ENCODE data around the gene DSE. TPM values are rescaled to one million over a fixed set of nuclear protein-coding genes. Genes with fewer than 3 reads are reported as not detected.
A peak's percentile ranks its signal among the peaks of the same experiment; 100 is the strongest.

The DSE gene
- total RNA-seq, 4 donors from 2014 or later, result 27.8 to 42.1 (median 31.5) TPM

DNA sequence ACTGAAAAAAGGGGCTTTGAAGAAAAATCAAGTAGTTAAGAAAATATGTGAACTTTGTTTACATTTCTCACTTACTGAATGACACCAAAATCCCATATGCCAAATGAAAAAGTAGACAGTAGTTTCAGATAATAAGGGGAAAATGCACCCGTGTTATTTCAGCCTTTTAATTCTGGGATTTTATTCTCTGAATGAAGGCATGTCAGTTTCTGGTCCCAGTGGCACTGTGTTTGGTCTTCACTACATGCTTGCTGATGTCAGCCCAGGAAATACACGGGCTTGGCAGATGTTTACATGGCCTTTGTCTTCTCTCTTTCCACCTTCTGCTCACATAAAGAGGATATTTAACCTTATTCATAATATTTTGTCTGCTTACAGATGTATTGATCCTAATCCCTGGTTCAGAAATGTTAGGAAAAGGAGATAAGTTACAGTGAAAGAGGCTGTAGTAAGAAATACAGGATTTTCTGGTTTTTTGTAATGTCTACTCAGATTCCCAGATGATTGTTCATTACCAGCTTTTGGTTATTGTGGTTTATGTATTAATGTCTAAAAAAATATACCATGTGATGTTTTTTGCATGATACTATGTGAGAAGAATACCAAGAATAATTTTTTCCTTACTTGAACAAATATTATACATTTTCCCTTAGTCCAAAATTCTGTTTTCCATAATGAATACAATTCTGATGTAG, 27.7 kb downstream of the DSE start:
- intact Hi-C loops (cut with DNase I), result no loop called here
- no peak overlapping the region for H3K4me3 ChIP-seq
- H3K27ac ChIP-seq (replicated peaks in 1 of 4), result peak overlapping the region in 3 of 4 donors; percentile 2 to 33 (median 7)
- TF ChIP-seq POLR2AphosphoS5 (IDR thresholded peaks at IDR 0.05) (no peak), EP300 (IDR thresholded peaks at IDR 0.05) (no peak), POLR2A (IDR thresholded peaks at IDR 0.05; ENCODE audit: low read depth) (no peak), CTCF (IDR thresholded peaks at IDR 0.05) (no peak)
- peaks cover 0 to 6% (median 0%) of the 10 kb centered on the region in 4 donors for H3K36me3 ChIP-seq
- no peak for DNase-seq (ENCODE audit: extremely low spot score)
- no peaks in the 10 kb centered on the region for H3K27me3 ChIP-seq
- peaks cover 0 to 40% (median 30%) of the 10 kb centered on the region in 4 donors for H3K4me1 ChIP-seq
- WGBS, result 17% methylated on average over 2 of the region's 2 CpGs
- H3K9me3 ChIP-seq, result no peaks in the 10 kb centered on the region

DNA sequence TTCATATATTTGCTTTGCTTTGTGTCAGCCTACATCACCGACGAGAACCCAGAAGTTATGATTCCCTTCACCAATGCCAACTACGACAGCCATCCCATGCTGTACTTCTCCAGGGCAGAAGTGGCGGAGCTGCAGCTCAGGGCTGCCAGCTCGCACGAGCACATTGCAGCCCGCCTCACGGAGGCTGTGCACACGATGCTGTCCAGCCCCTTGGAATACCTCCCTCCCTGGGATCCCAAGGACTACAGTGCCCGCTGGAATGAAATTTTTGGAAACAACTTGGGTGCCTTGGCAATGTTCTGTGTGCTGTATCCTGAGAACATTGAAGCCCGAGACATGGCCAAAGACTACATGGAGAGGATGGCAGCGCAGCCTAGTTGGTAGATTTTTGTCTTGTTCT, 28.5 kb downstream of the DSE start:
- Histone ChIP-seq H3K4me1 (peaks cover 0 to 34% (median 30%) of the 10 kb centered on the region in 4 donors), H3K36me3 (peaks cover 0 to 6% (median 0%) of the 10 kb centered on the region in 4 donors), H3K9me3 (no peaks in the 10 kb centered on the region), H3K27me3 (no peaks in the 10 kb centered on the region), H3K4me3 (no peak overlapping the region), H3K27ac (replicated peaks in 1 of 4) (no peak overlapping the region)
- intact Hi-C loops (cut with DNase I), result no loop called here
- 92% methylated on average over 10 of the region's 12 CpGs for WGBS
- TF ChIP-seq POLR2AphosphoS5 (IDR thresholded peaks at IDR 0.05) (no peak), CTCF (IDR thresholded peaks at IDR 0.05) (no peak), POLR2A (IDR thresholded peaks at IDR 0.05; ENCODE audit: low read depth) (no peak), EP300 (IDR thresholded peaks at IDR 0.05) (no peak)
- DNase-seq (ENCODE audit: extremely low spot score), result no peak

GRCh38 chr6:116400328-116400727, 29.6 kb downstream of the DSE start:
- WGBS, result 76% methylated on average over 1 of the region's 1 CpG
- H3K27me3 ChIP-seq, result no peaks in the 10 kb centered on the region
- intact Hi-C loops (cut with DNase I), result no loop called here
- no peak for TF ChIP-seq EP300 (IDR thresholded peaks at IDR 0.05)
- no peak for TF ChIP-seq POLR2AphosphoS5 (IDR thresholded peaks at IDR 0.05)
- TF ChIP-seq POLR2A (IDR thresholded peaks at IDR 0.05; ENCODE audit: low read depth), result no peak
- TF ChIP-seq CTCF (IDR thresholded peaks at IDR 0.05), result no peak
- peaks cover 0 to 6% (median 0%) of the 10 kb centered on the region in 4 donors for H3K36me3 ChIP-seq
- H3K4me1 ChIP-seq, result peaks cover 0 to 41% (median 37%) of the 10 kb centered on the region in 4 donors
- DNase-seq (ENCODE audit: extremely low spot score), result no peak
- H3K9me3 ChIP-seq, result no peaks in the 10 kb centered on the region
- H3K4me3 ChIP-seq, result no peak overlapping the region
- H3K27ac ChIP-seq (replicated peaks in 1 of 4), result no peak overlapping the region

DNA sequence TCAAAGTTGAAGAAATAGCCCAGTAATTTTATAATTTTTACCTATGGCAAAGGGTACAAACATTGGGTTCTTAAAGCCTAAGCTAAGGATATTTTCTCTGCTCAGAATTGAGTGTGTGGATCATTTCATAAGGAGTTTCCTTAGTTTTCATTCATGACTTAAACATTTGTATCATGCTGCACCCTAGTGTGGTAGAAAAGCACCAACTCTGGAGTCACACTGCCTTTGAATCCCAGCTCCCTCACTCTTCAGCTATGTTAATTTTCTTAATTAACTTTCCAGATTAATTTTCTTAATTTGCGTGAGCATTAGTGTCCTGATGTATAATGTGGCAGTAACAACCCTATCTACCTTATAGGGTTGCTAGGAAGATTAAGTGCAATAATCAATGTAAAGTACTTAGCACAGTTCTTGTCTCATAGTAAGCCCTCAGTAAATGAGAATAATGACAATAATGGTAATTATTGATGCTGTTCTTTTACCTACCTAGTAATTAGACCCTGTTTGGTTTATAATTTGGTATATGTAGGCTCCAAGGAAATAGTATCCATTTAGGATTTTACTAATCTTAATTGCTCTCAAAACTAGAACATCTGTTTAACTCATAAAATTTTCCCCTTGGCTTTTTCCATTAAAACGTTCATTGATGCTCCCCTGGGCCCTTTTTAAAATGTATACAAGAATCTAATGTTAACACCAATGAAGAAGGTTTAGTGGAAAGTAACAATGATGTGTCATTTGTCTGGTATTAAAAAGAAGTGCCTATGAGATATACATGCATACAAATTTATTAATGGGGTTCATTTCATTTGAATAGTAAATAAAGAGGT, 31.6 kb downstream of the DSE start:
- H3K4me3 ChIP-seq, result no peak overlapping the region
- TF ChIP-seq CTCF (IDR thresholded peaks at IDR 0.05) (no peak), POLR2A (IDR thresholded peaks at IDR 0.05; ENCODE audit: low read depth) (no peak), POLR2AphosphoS5 (IDR thresholded peaks at IDR 0.05) (no peak), EP300 (IDR thresholded peaks at IDR 0.05) (no peak)
- DNase-seq (ENCODE audit: extremely low spot score), result no peak
- intact Hi-C loops (cut with DNase I), result no loop called here
- H3K27me3 ChIP-seq, result no peaks in the 10 kb centered on the region
- H3K27ac ChIP-seq (replicated peaks in 1 of 4), result no peak overlapping the region
- H3K9me3 ChIP-seq, result no peaks in the 10 kb centered on the region
- WGBS, result 66% methylated on average over 2 of the region's 2 CpGs
- peaks cover 0 to 43% (median 36%) of the 10 kb centered on the region in 4 donors for H3K4me1 ChIP-seq
- peaks cover 0 to 6% (median 0%) of the 10 kb centered on the region in 4 donors for H3K36me3 ChIP-seq
